ENCODE measurements around the gene EDC4. TPM values are rescaled to one million over a fixed set of nuclear protein-coding genes. Genes with fewer than 3 reads are reported as not detected.

The EDC4 gene
- total and polyA plus RNA-seq, 2 donors from 2014 or later: 44.7 to 56.5 TPM

- Histone ChIP-seq H3K4me1 (ENCODE audit: control insufficient read depth in 2 of 3, insufficient read depth in 2 of 3, low read depth in 1 of 3, low read length in 3 of 3) (peaks cover 0 to 13% (median 4%) of the 10 kb centered on the region in 3 donors), H3K27me3 (ENCODE audit: control insufficient read depth, insufficient read depth, low read length) (no peaks in the 10 kb centered on the region), H3K9ac (ENCODE audit: low read length in 3 of 3) (no peak overlapping the region), H3K27ac (ENCODE audit: low read depth in 2 of 2, low read length in 2 of 2) (no peak overlapping the region), H3K36me3 (ENCODE audit: control insufficient read depth in 2 of 3, insufficient read depth in 3 of 3, low read length in 3 of 3) (peaks cover 0 to 14% (median 0%) of the 10 kb centered on the region in 3 donors), H3K9me3 (ENCODE audit: control insufficient read depth in 2 of 3, insufficient read depth in 1 of 3, low read length in 3 of 3) (no peaks in the 10 kb centered on the region), H3K4me3 (ENCODE audit: low read length in 3 of 3) (no peak overlapping the region)
- intact Hi-C loops (cut with DNase I): loop anchor here (10.0 kb wide), 2 partner anchors 107 to 247 kb away; no protein-coding TSS in a partner anchor
- DNase-seq (no peak), FAIRE-seq (no peak)
- TF ChIP-seq CTCF (IDR thresholded peaks at IDR 0.05; ENCODE audit: borderline replicate concordance, extremely low read depth, insufficient read depth): no peak
Measured at GRCh38 chr16:67922221-67922620, 49.4 kb downstream of the EDC4 start.

DNA sequence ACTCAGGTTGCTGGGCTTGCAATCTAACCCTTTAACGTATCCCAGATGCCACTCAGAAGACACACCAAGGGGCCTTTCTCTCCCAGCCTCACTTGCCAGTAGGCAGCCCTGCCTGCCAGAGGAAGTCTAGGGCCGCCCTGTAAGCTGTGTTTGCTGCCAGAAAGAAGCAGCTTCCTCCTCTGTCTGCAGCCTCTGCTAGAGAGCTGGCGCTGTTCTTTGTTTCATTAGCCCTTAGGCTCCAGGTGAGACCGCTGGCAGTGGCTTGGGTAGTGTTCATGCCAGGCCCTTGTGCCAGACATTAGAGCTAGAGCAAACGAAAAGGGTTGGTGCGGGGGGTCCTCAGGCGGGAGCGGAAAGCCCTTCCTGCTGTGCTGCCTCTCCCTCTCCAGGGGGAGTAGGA lies 49.9 kb downstream of the EDC4 start:
- H3K27ac ChIP-seq (ENCODE audit: low read depth in 2 of 2, low read length in 2 of 2): no peak overlapping the region
- peaks cover 0 to 9% (median 0%) of the 10 kb centered on the region in 3 donors for H3K4me1 ChIP-seq (ENCODE audit: control insufficient read depth in 2 of 3, insufficient read depth in 2 of 3, low read depth in 1 of 3, low read length in 3 of 3)
- no peaks in the 10 kb centered on the region for H3K27me3 ChIP-seq (ENCODE audit: control insufficient read depth, insufficient read depth, low read length)
- no peak for DNase-seq
- intact Hi-C loops (cut with DNase I): loop anchor here (10.0 kb wide), 2 partner anchors 108 to 248 kb away; no protein-coding TSS in a partner anchor
- no peak overlapping the region for H3K9ac ChIP-seq (ENCODE audit: low read length in 3 of 3)
- H3K4me3 ChIP-seq (ENCODE audit: low read length in 3 of 3): no peak overlapping the region
- H3K9me3 ChIP-seq (ENCODE audit: control insufficient read depth in 2 of 3, insufficient read depth in 1 of 3, low read length in 3 of 3): no peaks in the 10 kb centered on the region
- peaks cover 0 to 13% (median 0%) of the 10 kb centered on the region in 3 donors for H3K36me3 ChIP-seq (ENCODE audit: control insufficient read depth in 2 of 3, insufficient read depth in 3 of 3, low read length in 3 of 3)
- TF ChIP-seq CTCF (IDR thresholded peaks at IDR 0.05; ENCODE audit: borderline replicate concordance, extremely low read depth, insufficient read depth): no peak
- FAIRE-seq: no peak

GRCh38 chr16:67923414-67924116 lies 50.7 kb downstream of the EDC4 start:
- H3K9ac ChIP-seq (ENCODE audit: low read length in 3 of 3): no peak overlapping the region
- H3K9me3 ChIP-seq (ENCODE audit: control insufficient read depth in 2 of 3, insufficient read depth in 1 of 3, low read length in 3 of 3): no peaks in the 10 kb centered on the region
- TF ChIP-seq CTCF (IDR thresholded peaks at IDR 0.05; ENCODE audit: borderline replicate concordance, extremely low read depth, insufficient read depth): no peak
- H3K4me3 ChIP-seq (ENCODE audit: low read length in 3 of 3): no peak overlapping the region
- no peak overlapping the region for H3K27ac ChIP-seq (ENCODE audit: low read depth in 2 of 2, low read length in 2 of 2)
- FAIRE-seq (no peak), DNase-seq (no peak)
- H3K4me1 ChIP-seq (ENCODE audit: control insufficient read depth in 2 of 3, insufficient read depth in 2 of 3, low read depth in 1 of 3, low read length in 3 of 3): peaks cover 0 to 6% (median 0%) of the 10 kb centered on the region in 3 donors
- H3K27me3 ChIP-seq (ENCODE audit: control insufficient read depth, insufficient read depth, low read length): no peaks in the 10 kb centered on the region
- intact Hi-C loops (cut with DNase I): loop anchor here (10.0 kb wide), 2 partner anchors 109 to 249 kb away; no protein-coding TSS in a partner anchor
- peaks cover 0 to 10% (median under 1%) of the 10 kb centered on the region in 3 donors for H3K36me3 ChIP-seq (ENCODE audit: control insufficient read depth in 2 of 3, insufficient read depth in 3 of 3, low read length in 3 of 3)

Measured in kidney (tissue), 14 donors.